GM19463 (cell line): ENCODE data around the gene SLC3A2.

Experiments
- ATAC-seq: cut with Tn5 transposase; IDR thresholded peaks from one replicate; pipeline ENCODE4 v1.9.1; 2021; ENCODE audit warnings: mild to moderate bottlenecking, moderate library complexity; ENCODE audit not compliant: unreplicated experiment

The SLC3A2 gene

DNA sequence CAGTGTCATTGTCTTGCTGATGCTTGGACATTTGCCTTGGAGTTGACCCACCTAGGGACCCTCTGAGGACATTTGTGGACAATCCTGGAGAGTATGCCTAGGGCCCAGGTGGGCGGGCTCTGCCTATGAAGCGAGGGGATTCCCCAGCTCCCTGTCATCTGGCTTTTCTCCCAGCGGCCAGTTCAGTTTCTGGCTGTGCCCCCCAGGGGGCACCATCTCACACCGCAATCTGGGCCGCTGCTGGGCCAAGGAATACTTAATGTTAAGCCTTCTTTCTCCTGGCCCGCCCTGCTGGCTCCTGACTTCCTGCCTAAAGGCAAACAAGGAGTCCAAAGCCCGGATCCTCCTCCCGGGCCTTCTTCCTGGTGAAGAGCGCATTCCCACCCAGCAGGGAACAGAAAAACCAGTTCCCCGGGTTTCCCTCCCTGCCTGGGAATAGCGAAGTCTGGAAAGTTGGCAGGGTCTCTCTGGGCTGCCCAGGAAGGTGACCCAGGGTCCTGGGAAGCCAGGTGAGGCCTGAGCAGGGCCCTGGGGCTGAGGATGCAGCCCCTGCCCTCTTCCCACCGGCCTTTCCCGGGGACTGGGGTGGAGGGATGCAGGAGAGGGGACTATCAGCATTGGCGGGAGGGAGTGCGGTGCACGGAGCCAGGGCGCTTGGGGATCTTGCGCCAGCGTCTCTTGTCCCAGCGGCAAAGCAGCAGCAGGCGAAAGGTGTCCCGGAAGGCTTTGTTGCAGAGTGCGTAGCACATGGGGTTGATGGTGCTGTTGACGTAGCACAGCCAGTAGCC is 28.6 kb downstream of the SLC3A2 start:
- ATAC-seq: no peak

GRCh38 chr11:62910141-62910882 is 29.6 kb downstream of the SLC3A2 start:
- ATAC-seq: no peak

- no peak for ATAC-seq
Measured at GRCh38 chr11:62911137-62912130, 30.7 kb downstream of the SLC3A2 start.

- ATAC-seq: no peak
Measured at GRCh38 chr11:62912268-62912667, 31.6 kb downstream of the SLC3A2 start.

GRCh38 chr11:62914416-62914815 is 33.7 kb downstream of the SLC3A2 start:
- no peak for ATAC-seq

- ATAC-seq: no peak
Measured at GRCh38 chr11:62917906-62918502, 37.3 kb downstream of the SLC3A2 start.

DNA sequence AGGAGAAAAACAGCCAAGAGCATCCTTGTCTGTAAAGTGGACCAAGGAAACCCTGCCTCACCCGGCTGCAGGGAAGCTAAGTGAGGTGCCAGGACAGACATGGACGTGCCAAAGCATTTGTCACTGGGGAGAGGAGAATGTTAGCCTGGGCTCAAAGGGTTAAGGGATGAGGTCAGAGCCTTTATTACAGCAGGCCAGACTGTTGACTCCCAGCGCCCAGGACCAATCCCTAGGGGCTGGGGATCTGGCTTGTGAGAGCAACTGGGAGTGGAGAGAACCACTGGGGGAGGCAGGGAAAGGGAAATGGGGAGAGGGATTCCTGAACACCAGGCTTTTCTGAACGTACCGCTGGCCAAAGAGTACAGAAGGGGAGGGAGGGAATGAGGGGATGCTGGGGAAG is 37.8 kb downstream of the SLC3A2 start:
- no peak for ATAC-seq

- no peak for ATAC-seq
Measured at GRCh38 chr11:62919476-62919875, 38.8 kb downstream of the SLC3A2 start.

- ATAC-seq: no peak
Measured at GRCh38 chr11:62919898-62920640, 39.4 kb downstream of the SLC3A2 start.

DNA sequence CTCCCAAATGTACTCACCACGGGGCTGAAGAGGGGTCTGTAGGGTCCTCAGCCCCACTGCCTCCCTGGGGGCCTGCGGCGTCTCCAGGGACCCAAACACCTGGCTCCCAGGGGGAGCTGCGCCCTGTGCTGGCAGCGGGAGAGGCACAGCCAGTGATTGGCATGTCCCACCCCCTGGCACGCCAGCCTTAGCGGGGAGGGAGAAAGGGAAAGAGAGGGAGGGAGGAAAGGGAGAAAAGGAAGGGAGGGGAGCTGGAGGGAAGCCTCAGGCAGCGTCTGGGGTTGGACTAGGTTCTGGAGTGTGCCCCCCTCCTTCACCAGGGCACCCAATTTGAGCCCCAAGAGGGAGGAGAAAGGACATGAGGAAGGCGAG is 40.5 kb downstream of the SLC3A2 start, which contains the start of gene CHRM1:
CHRM1 (minus strand) TSS at position 163 of the 372 bp plus-strand sequence. CDS start 10,263 bp downstream, outside the sequence.
- ATAC-seq: no peak

- no peak for ATAC-seq
Measured at GRCh38 chr11:62921573-62922188, 41.0 kb downstream of the SLC3A2 start.

GRCh38 chr11:62922189-62922589 is 41.5 kb downstream of the SLC3A2 start:
- no peak for ATAC-seq

DNA sequence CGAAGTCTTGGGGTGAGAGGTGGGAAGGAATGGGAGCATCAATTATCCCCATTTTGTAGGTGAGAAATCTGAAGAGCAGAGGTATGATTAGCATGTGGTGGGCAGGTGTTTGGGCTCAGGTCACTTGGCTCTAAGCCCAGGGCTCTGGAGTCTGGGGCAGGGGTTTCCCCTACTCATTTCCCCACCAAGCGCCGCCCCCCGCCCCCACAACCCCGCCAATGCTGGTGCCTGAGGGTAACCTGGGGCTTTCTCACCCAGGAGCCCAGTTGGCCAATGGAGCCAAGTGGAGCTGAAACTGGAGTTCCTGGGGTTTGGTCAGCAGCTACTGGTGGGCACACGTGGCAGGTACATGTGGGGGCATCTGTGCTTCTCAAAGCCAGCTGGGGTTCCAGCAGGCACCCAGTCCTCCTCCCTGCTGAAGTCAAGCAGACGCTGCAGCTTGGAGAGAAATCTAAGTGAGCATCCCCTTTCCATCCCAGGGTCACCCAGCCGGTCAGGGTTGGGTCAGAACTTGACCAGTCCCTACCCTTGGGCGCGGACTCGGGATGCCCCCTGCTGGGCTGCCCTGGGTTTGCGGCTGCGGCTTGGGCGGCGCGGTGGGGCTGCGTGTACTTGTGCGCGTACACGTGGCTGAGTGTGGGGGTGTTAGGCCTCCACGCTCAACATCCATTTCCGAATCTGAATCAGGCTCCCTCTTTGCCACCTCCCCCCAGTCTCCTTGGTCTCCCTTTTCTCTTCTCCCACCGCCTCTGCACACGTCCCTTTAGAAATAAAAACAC is 42.1 kb downstream of the SLC3A2 start:
- ATAC-seq: no peak

DNA sequence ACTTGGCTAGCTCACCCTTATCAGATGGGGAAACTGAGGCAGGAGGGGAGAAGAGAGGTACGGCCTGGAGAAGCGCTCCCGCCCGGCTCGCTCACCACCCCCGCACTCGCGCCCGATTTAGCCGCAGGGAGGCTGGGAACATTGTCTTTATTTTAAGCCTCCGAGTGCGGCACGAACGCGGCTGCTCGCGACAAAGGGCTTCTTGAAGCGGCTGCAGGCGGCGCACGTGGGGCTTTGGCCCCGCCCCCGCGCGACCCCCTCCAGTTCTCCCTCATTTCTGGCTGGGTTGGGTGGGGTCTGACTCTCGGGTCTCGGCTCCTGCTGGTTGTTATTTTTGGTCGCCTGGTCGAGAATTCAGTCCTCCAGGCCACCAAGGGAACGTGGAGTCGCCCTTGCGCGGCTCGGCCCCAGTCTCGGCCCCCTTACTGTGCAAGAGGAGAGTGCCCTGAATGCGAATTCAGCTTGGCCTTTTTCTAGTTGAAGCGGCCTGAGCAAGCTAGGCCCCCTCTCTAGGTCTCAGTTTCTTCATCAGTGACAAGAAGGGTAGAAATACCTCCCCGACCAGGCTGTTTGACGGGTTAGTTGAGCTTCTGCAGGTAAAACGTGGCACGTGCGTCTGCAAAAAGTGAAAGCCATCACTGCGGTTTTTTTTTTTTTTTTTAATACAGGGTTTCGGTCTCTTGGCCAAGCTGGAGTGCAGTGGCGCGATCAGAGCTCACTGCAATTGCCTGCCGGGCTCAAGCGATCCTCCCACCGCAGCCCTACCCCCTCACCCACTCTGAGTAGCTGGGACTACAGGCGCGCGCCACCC is 43.1 kb downstream of the SLC3A2 start:
- ATAC-seq: no peak

GRCh38 chr11:62925308-62925707 is 44.6 kb downstream of the SLC3A2 start:
- no peak for ATAC-seq

DNA sequence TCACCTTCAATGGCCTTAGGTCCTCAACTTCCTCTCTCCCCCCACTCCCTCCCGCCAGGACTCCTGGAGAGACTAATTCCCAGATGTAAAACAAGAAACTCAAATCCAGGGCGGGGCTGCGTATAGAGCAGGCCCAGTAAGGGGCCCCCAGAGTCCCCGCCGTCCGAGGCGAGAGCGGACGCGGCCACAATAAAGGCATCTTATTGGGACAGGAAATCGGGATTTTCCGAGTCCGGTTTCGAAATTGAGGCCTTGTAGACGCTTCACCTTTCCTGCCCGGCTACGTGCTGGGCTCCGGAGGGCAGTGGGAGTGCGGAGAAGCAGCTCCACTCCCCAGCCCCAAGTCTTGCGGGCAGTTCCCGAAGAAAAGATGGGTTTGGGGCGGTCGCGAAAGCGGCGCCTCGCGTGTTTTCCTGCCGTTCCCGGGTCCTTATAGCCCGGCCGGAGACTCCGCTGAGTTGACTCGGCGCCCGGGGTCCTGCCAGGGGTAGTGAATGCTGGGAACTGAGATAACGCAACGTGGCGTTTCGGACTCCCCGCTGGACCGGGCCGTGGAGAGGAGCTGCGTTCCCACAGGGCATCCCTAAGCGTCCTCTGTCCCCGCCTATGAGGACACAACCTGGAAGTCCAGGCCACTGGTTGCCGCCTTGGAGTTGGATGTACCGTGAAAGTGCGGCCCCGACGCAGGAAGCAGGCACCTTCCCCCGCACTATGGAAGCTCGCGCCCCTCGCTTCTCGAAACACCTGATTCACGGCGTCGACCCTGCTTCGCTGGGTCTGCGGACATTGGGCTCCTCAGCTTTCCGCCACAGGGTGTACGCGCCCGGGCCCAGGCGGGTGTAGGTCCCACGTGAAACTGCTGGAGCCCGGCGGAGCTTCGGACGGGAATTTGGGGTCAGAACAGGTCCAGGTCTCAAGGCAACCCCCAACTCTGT is 45.3 kb downstream of the SLC3A2 start:
- ATAC-seq: no peak
